H1 (cell line): Measurements from ENCODE around the gene ELMO3. TPM values are rescaled to one million over a fixed set of nuclear protein-coding genes. Genes with fewer than 3 reads are reported as not detected.

Source experiments
- CBX8 ChIP-seq: fragments of 300-800, 300-1000 bp; sonication (generic); IDR thresholded peaks from 2 replicates; pipeline ENCODE4 v1.7.1; 2016; ENCODE audit warnings: low read depth, low read length, borderline replicate concordance
- CREB1 ChIP-seq: IDR thresholded peaks from 2 replicates; pipeline ENCODE4 v1.6.1; 2012; ENCODE audit warnings: inconsistent platforms
- EP300 ChIP-seq, 2 experiments: IDR thresholded peaks; 1 replicate in 1 of 2; 2 replicates in 1 of 2; pipeline ENCODE4 v1.6.1; 2011 to 2012; ENCODE audit warnings: low read depth in 2 of 2, low read length in 2 of 2, mild to moderate bottlenecking in 2 of 2, borderline replicate concordance in 1 of 2, inconsistent platforms in 1 of 2, moderate library complexity in 1 of 2
- NRF1 ChIP-seq: IDR thresholded peaks from 2 replicates; pipeline ENCODE4 v1.6.1; 2011; ENCODE audit warnings: mild to moderate bottlenecking, low read depth, low read length, improper control_type of control experiment
- PHF8 ChIP-seq: fragments of 200-600 bp; sonication (generic); conservative IDR thresholded peaks from 2 replicates; pipeline ENCODE4 v1.7.1; 2012; ENCODE audit warnings: low read depth, mild to moderate bottlenecking, inconsistent platforms, low read length, moderate library complexity
- POU5F1 ChIP-seq: IDR thresholded peaks from 2 replicates; pipeline ENCODE4 v1.6.1; 2011; ENCODE audit warnings: low read depth, mild to moderate bottlenecking, low read length, moderate library complexity
- SRF ChIP-seq: IDR thresholded peaks from 2 replicates; pipeline ENCODE4 v1.6.1; 2011; ENCODE audit warnings: mild to moderate bottlenecking, low read depth, low read length, moderate library complexity
- TEAD4 ChIP-seq: IDR thresholded peaks from 2 replicates; pipeline ENCODE4 v1.6.1; 2012; ENCODE audit warnings: low read depth, low read length, inconsistent platforms, mixed read lengths
- polyA plus RNA-seq, 7 experiments: library from polyadenylated mRNA; depleted of rRNA in 3 of 7; stranded (reverse) in 5 of 7; unstranded in 2 of 7; fragments of >200 nt in 5 of 7; fragments of 200-250 nt in 2 of 7; gene quantifications; 1 replicate in 5 of 7; 2 replicates in 1 of 7; 4 replicates in 1 of 7; pipeline versions ENCODE4 v1.2.1 to v1.2.3, GENCODE V29; 2011 to 2013; ENCODE audit warnings: missing spikeins in 2 of 7, mixed read lengths in 2 of 7
- total RNA-seq: library from RNA; stranded (reverse); fragmentation: NEBNext Ultra II Directional; extraction: Animal tissue kit (Norgen Biotek cat#: 25700); gene quantifications from 2 replicates; pipeline ENCODE4 v1.2.1, GENCODE V29; 2021

ELMO3 gene
- total and polyA plus RNA-seq, 2 of the 8 experiments (the other 6 are each of a cell fraction or from before 2014, with no cell fraction given), result 9.6 to 10.9 TPM

GRCh38 chr16:67201411-67202345, 2.7 kb downstream of the ELMO3 start (continued):
- TF ChIP-seq NRF1, result no peak
- TF ChIP-seq SRF, result no peak
- TF ChIP-seq EP300 (IDR thresholded peaks at IDR 0.05; ENCODE audit: borderline replicate concordance in 1 of 2, low read depth in 2 of 2, low read length in 2 of 2), result no peak
- no peak for TF ChIP-seq TEAD4
- no peak for TF ChIP-seq POU5F1
- TF ChIP-seq CBX8, result no peak
- no peak for TF ChIP-seq PHF8
- no peak for TF ChIP-seq CREB1
